Tibial artery (tissue), 4 donors: ENCODE measurements around the gene SIT1.

Experiments
- DNase-seq, 2 donors: peaks; one replicate each; pipeline ENCODE4 v3.0.0-alpha.2; 2019
- H3K27ac ChIP-seq, 2 donors: fragments of 200-600 bp; sonication (generic) in 1 of 2; 1 replicate in 1 of 2; 2 replicates in 1 of 2; pipeline ENCODE4 v1.5.1; 2018 to 2019; ENCODE audit warnings: mild to moderate bottlenecking in 1 of 2
- H3K27me3 ChIP-seq, 2 donors: fragments of 200-600 bp; sonication (generic) in 1 of 2; one replicate each; pipeline versions ENCODE4 v1.5.1 to v1.6.0; 2016 to 2019
- H3K36me3 ChIP-seq, 3 donors: fragments of 200-600 bp; sonication (generic) in 2 of 3; one replicate each; pipeline ENCODE4 v1.5.1; 2016 to 2019; ENCODE audit warnings: mild to moderate bottlenecking in 2 of 3
- H3K4me1 ChIP-seq, 4 donors: fragments of 200-600 bp; sonication (generic) in 2 of 4; 1 replicate in 3 of 4; 2 replicates in 1 of 4; pipeline ENCODE4 v1.5.1; 2016 to 2019
- H3K4me3 ChIP-seq, 2 donors: fragments of 200-600 bp; sonication (generic) in 1 of 2; 1 replicate in 1 of 2; 2 replicates in 1 of 2; pipeline ENCODE4 v1.5.1; 2018 to 2019; ENCODE audit warnings: mild to moderate bottlenecking in 2 of 2
- H3K9me3 ChIP-seq, 3 donors: fragments of 200-600 bp; sonication (generic) in 1 of 3; one replicate each; pipeline ENCODE4 v1.5.1; 2016 to 2019
- CTCF ChIP-seq, 2 experiments: fragments of 200-600 bp in 1 of 2; fragments of 450-650 bp in 1 of 2; IDR thresholded peaks; one replicate each; pipeline ENCODE4 v1.5.1; 2017 to 2019; ENCODE audit warnings: antibody characterized with exemption in 2 of 2, mild to moderate bottlenecking in 1 of 2, moderate library complexity in 1 of 2
- intact Hi-C: fragments of 100-400 bp; cut with DNase I; formaldehyde crosslinking; loops from one replicate; pipeline ENCODE4 v1.15.0; 2023; ENCODE audit warnings: low total_unique reads

SIT1 gene

DNA sequence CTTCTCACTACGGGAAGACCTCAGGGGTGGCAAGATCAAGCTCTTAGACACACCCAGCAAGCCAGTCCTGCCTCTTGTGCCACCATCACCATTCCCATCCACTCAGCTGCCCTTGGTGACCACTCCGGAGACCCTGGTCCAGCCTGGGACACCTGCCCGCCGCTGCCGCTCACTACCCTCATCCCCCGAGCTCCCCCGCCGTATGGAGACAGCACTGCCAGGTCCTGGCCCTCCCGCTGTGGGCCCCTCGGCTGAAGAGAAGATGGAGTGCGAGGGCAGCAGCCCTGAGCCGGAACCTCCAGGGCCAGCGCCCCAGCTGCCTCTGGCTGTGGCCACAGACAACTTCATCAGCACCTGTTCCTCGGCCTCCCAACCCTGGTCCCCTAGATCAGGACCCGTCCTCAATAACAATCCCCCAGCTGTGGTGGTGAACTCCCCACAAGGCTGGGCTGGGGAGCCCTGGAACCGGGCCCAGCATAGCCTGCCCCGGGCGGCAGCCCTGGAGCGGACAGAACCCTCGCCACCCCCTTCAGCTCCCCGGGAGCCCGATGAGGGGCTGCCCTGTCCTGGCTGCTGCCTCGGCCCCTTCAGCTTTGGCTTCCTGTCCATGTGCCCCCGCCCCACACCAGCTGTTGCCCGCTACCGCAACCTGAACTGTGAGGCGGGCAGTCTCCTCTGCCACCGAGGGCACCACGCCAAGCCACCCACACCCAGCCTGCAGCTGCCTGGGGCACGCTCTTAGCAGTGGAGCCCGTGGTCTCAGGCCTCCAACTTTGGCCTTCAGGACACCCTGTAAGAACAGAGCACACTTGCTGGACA, 41.5 kb downstream of the SIT1 start:
- Histone ChIP-seq H3K27ac (peak overlapping the region in 1 of 2 donors; percentile 49), H3K36me3 (peaks cover 19 to 35% (median 20%) of the 10 kb centered on the region in 3 donors), H3K4me3 (no peak overlapping the region), H3K4me1 (peaks cover 5 to 22% (median 20%) of the 10 kb centered on the region in 4 donors), H3K27me3 (no peaks in the 10 kb centered on the region), H3K9me3 (no peaks in the 10 kb centered on the region)
- DNase-seq: no peak
- intact Hi-C loops: loop anchor here (5.0 kb wide), 1 partner anchor 33 kb away; no protein-coding TSS in a partner anchor
- no peak for TF ChIP-seq CTCF (IDR thresholded peaks at IDR 0.05)

DNA sequence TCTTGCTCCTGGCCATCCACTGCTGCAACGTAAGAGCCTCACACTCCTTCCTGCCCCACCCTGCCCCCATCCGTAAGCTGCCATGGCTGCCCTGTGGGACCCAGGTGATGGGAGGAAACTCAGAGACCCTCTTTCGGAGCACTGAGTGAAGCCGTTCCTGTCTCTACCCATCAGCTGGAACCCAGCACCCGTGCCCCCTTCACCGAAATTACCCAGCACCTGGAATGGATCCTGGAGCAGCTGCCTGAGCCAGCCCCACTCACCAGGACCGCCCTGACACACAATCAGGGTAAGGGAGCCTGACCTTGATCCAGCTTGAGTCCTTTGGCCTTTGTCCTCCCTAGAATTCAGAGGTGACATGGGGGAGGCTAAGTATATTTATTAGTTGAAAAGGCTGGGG, 42.5 kb downstream of the SIT1 start:
- peaks cover 19 to 35% (median 20%) of the 10 kb centered on the region in 3 donors for H3K36me3 ChIP-seq
- H3K9me3 ChIP-seq: no peaks in the 10 kb centered on the region
- no peak for TF ChIP-seq CTCF (IDR thresholded peaks at IDR 0.05)
- no peak overlapping the region for H3K4me3 ChIP-seq
- intact Hi-C loops: loop anchor here (5.0 kb wide), 1 partner anchor 34 kb away; no protein-coding TSS in a partner anchor
- no peak overlapping the region for H3K27ac ChIP-seq
- DNase-seq: no peak
- no peaks in the 10 kb centered on the region for H3K27me3 ChIP-seq
- H3K4me1 ChIP-seq: peaks cover 5 to 23% (median 22%) of the 10 kb centered on the region in 4 donors

DNA sequence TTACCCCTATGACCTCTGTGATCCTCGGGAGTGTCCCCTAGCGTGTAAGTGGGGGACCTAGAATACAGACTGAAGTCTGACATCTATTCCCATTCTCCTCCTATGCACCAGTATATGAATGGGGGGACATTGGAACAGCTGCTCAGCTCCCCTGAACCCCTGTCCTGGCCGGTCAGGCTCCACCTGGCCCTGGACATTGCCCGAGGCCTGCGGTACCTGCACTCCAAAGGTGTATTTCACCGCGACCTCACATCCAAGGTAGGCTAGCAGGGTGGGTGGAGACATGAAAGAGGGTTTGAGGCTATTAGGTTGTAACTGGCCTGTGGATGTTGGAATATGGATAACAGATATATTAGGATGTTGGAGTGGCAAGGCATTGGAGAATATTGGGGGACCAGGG, 44.0 kb downstream of the SIT1 start:
- peak overlapping the region; percentile 84 to 94 for H3K4me3 ChIP-seq

DNA sequence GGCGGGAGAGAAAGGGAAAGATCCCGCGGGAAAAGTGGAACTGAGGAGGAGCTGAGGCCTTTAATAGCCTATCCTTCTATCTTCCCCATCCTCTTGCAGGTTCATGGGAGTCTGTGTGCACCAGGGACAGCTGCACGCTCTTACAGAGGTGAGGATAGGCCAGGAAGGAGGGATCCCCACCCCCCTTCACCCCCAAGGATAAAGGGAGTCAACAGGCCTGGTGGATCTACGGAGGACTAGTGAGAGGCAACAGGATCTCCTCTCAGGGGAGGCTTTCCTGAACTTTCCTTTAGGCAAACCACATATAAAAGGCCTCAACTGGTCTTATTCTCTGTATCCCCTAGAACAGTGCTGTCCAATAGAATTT, 44.6 kb downstream of the SIT1 start:
- Histone ChIP-seq H3K4me3 (peak overlapping the region; percentile 84 to 94), H3K9me3 (no peaks in the 10 kb centered on the region), H3K36me3 (peaks cover 19 to 35% (median 20%) of the 10 kb centered on the region in 3 donors), H3K27ac (peak overlapping the region; percentile 91 to 94), H3K4me1 (peaks cover 5 to 29% (median 27%) of the 10 kb centered on the region in 4 donors), H3K27me3 (no peaks in the 10 kb centered on the region)
- intact Hi-C loops: loop anchor here (5.0 kb wide), 1 partner anchor 36 kb away; no protein-coding TSS in a partner anchor
- TF ChIP-seq CTCF (IDR thresholded peaks at IDR 0.05): no peak
- DNase-seq: no peak

More for the DNA sequence above, 44.0 kb downstream of the SIT1 start:
- Histone ChIP-seq H3K27me3 (no peaks in the 10 kb centered on the region), H3K36me3 (peaks cover 19 to 35% (median 20%) of the 10 kb centered on the region in 3 donors), H3K27ac (peak overlapping the region; percentile 91 to 94), H3K4me1 (peaks cover 5 to 29% (median 28%) of the 10 kb centered on the region in 4 donors), H3K9me3 (no peaks in the 10 kb centered on the region)
- TF ChIP-seq CTCF (IDR thresholded peaks at IDR 0.05): no peak
- DNase-seq: no peak
- intact Hi-C loops: loop anchor here (5.0 kb wide), 1 partner anchor 36 kb away; no protein-coding TSS in a partner anchor

- DNase-seq: peak in 1 of 2 donors; percentile 42
- intact Hi-C loops: loop anchor here (5.0 kb wide), 1 partner anchor 37 kb away; no protein-coding TSS in a partner anchor
- TF ChIP-seq CTCF (IDR thresholded peaks at IDR 0.05): no peak
Measured at GRCh38 chr9:35605351-35606137, 45.2 kb downstream of the SIT1 start.

More at GRCh38 chr9:35605351-35606137, 45.2 kb downstream of the SIT1 start:
- peaks cover 19 to 35% (median 20%) of the 10 kb centered on the region in 3 donors for H3K36me3 ChIP-seq
- H3K4me3 ChIP-seq: peak overlapping the region; percentile 84 to 94
- H3K27ac ChIP-seq: peak overlapping the region; percentile 91 to 94
- H3K4me1 ChIP-seq: peaks cover 5 to 29% (median 26%) of the 10 kb centered on the region in 4 donors
- no peaks in the 10 kb centered on the region for H3K27me3 ChIP-seq
- H3K9me3 ChIP-seq: no peaks in the 10 kb centered on the region
